Kidney (tissue), 22 donors: ENCODE data around the gene TTLL11. TPM values are rescaled to one million over a fixed set of nuclear protein-coding genes. Genes with fewer than 3 reads are reported as not detected.

Source experiments
- DNase-seq, 5 donors: peaks; one replicate each; pipeline ENCODE4 v3.0.0-alpha.2; 2013 to 2020
- FAIRE-seq: peaks from 2 replicates; lab custom pipeline; 2012; peaks lifted over from hg19 to GRCh38; lab: Jason Lieb, UNC
- H3K27ac ChIP-seq, 2 donors: one replicate each; pipeline ENCODE4 v1.7.0; 2013; ENCODE audit warnings: low read depth in 2 of 2, low read length in 2 of 2, inconsistent platforms in 1 of 2
- H3K27me3 ChIP-seq: one replicate; pipeline ENCODE4 v1.7.1; 2013; ENCODE audit warnings: low read length, inconsistent platforms; ENCODE audit not compliant: control insufficient read depth, insufficient read depth
- H3K36me3 ChIP-seq, 3 donors: one replicate each; pipeline versions ENCODE4 v1.7.0 to v1.7.1; 2013; ENCODE audit warnings: low read length in 3 of 3, control low read depth in 1 of 3, inconsistent platforms in 1 of 3; ENCODE audit not compliant: insufficient read depth in 3 of 3, control insufficient read depth in 2 of 3
- H3K4me1 ChIP-seq, 3 donors: one replicate each; pipeline versions ENCODE4 v1.7.0 to v1.7.1; 2013; ENCODE audit warnings: low read length in 3 of 3, inconsistent platforms in 1 of 3, low read depth in 1 of 3; ENCODE audit not compliant: control insufficient read depth in 2 of 3, insufficient read depth in 2 of 3
- H3K4me3 ChIP-seq, 3 donors: one replicate each; pipeline versions ENCODE4 v1.7.0 to v1.8.1; 2013; ENCODE audit warnings: low read length in 3 of 3, control low read depth in 1 of 3, inconsistent platforms in 1 of 3
- H3K9ac ChIP-seq, 3 donors: one replicate each; pipeline versions ENCODE4 v1.7.0 to v1.7.1; 2013; ENCODE audit warnings: low read length in 3 of 3, control low read depth in 1 of 3, inconsistent platforms in 1 of 3
- H3K9me3 ChIP-seq, 3 donors: one replicate each; pipeline versions ENCODE4 v1.7.0 to v1.7.1; 2013; ENCODE audit warnings: low read length in 3 of 3, control low read depth in 1 of 3, inconsistent platforms in 1 of 3; ENCODE audit not compliant: control insufficient read depth in 2 of 3, insufficient read depth in 1 of 3
- intact Hi-C: fragments of 100-400 bp; cut with DNase I; formaldehyde crosslinking; loops from one replicate; pipeline ENCODE4 v1.11.1; 2022
- long read RNA-seq, 10 donors: library from polyadenylated mRNA in 1 of 10; unstranded in 1 of 10; transcript quantifications; one replicate each; pipeline ENCODE4 v2.0.0 and lab custom pipeline, GENCODE V29; 2021 to 2026
- polyA plus RNA-seq: library from polyadenylated mRNA; stranded (reverse); fragments of 350-450 nt; fragmentation: Illumina TruSeq; extraction: RNeasy Lipid Tissue Mini Kit (QIAGEN cat#74804); gene quantifications from one replicate; pipeline ENCODE4 v1.2.3, GENCODE V29; 2014; ENCODE audit warnings: low read depth, low replicate concordance; ENCODE audit not compliant: insufficient read depth
- total RNA-seq: library from RNA; stranded (reverse); fragmentation: NEBNext Ultra II Directional; extraction: Animal tissue kit (Norgen Biotek cat#: 25700); gene quantifications from one replicate; pipeline ENCODE4 v1.2.1, GENCODE V29; 2021
- TF ChIP-seq, protein P1 (sequence below): IDR thresholded peaks from 3 replicates; pipeline ENCODE4 v1.5.1; 2012; ENCODE audit warnings: mild to moderate bottlenecking, moderate library complexity, borderline replicate concordance; ENCODE audit not compliant: insufficient read depth; ENCODE audit errors: extremely low read depth
- donor health status: control.
- donor health status: control.
- donor health status: control.
- donor health status: control.
- donor health status: control.
- donor health status: DM: yes; HTN: yes; CAD: no.
- donor health status: Normal renal cell carcinoma (clear cell type).

TTLL11 gene
- total RNA-seq (10.0 TPM), polyA plus RNA-seq (2.3 TPM)
- long read RNA-seq, donor 1, partial matches to known transcripts = 0 of 2 reads
- long read RNA-seq, donor 1, other reads (novel, unspliced or antisense) = 0 of 2 reads
- long read RNA-seq, donor 2, partial matches to known transcripts = 0 of 2 reads
- long read RNA-seq, donor 2, other reads (novel, unspliced or antisense) = 0 of 2 reads
- long read RNA-seq, donor 3, partial matches to known transcripts = 0 of 2 reads
- long read RNA-seq, donor 3, other reads (novel, unspliced or antisense) = 0 of 2 reads
- long read RNA-seq, donor 4, partial matches to known transcripts = 0 of 2 reads
- long read RNA-seq, donor 4, other reads (novel, unspliced or antisense) = 0 of 2 reads
- long read RNA-seq, donor 5, partial matches to known transcripts = 0 of 1 reads
- long read RNA-seq, donor 5, other reads (novel, unspliced or antisense) = 0 of 1 reads
- long read RNA-seq, donor 6 = 0 reads
- long read RNA-seq, donor 7, partial matches to known transcripts = 0 of 6 reads
- long read RNA-seq, donor 7, other reads (novel, unspliced or antisense) = 3 of 6 reads
- long read RNA-seq, donor 8, partial matches to known transcripts = 0 of 2 reads
- long read RNA-seq, donor 8, other reads (novel, unspliced or antisense) = 0 of 2 reads
- long read RNA-seq, donor 9, partial matches to known transcripts = 0 of 1 reads
- long read RNA-seq, donor 9, other reads (novel, unspliced or antisense) = 0 of 1 reads
- long read RNA-seq, donor 10, partial matches to known transcripts = 0 of 1 reads
- long read RNA-seq, donor 10, other reads (novel, unspliced or antisense) = 0 of 1 reads

- intact Hi-C loops = no loop called here
- peak within 1 kb of the TSS; percentile 27 to 52 for H3K27ac ChIP-seq
- TF ChIP-seq, protein P1, sequence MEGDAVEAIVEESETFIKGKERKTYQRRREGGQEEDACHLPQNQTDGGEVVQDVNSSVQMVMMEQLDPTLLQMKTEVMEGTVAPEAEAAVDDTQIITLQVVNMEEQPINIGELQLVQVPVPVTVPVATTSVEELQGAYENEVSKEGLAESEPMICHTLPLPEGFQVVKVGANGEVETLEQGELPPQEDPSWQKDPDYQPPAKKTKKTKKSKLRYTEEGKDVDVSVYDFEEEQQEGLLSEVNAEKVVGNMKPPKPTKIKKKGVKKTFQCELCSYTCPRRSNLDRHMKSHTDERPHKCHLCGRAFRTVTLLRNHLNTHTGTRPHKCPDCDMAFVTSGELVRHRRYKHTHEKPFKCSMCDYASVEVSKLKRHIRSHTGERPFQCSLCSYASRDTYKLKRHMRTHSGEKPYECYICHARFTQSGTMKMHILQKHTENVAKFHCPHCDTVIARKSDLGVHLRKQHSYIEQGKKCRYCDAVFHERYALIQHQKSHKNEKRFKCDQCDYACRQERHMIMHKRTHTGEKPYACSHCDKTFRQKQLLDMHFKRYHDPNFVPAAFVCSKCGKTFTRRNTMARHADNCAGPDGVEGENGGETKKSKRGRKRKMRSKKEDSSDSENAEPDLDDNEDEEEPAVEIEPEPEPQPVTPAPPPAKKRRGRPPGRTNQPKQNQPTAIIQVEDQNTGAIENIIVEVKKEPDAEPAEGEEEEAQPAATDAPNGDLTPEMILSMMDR = no peak
- H3K9me3 ChIP-seq = no peaks in the 10 kb centered on the region
- no peaks in the 10 kb centered on the region for H3K36me3 ChIP-seq
- H3K27me3 ChIP-seq = no peaks in the 10 kb centered on the region
- H3K4me1 ChIP-seq = peaks cover 0 to 19% (median 9%) of the 10 kb centered on the region in 3 donors
- peak within 1 kb of the TSS; percentile 65 to 72 (median 71) for H3K4me3 ChIP-seq
- DNase-seq (peak; percentile 96 to 99 (median 96)), FAIRE-seq (no peak)
- H3K9ac ChIP-seq = peak within 1 kb of the TSS; percentile 39 to 63 (median 41)
Observed at GRCh38 chr9:122092611-122093506, at the start of gene TTLL11. TTLL11 (minus strand) TSS chr9:122093308; CDS start chr9:122093148, 160 bp downstream.

DNA sequence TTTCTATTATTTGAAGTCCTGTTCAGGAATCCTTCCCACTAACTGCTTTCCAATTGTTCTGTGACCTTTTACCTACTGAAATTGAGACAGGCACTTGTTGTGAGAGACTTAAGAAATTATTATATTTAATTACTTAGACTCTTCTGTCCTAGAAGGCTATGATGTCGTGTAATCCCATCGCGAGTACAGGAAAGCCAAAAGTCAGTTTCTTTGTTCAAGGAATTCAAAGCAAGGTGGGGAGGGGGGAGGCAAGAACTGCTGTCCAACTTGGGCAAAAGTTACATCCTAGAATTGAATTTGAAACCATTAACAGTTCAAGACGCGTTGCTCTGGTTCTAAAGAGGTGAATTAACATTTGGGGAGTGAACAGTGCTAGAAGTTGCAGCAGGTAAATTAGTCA, 48.6 kb upstream of the TTLL11 start:
- H3K36me3 ChIP-seq = peaks cover 0 to 36% (median 23%) of the 10 kb centered on the region in 3 donors
- H3K27ac ChIP-seq = no peak overlapping the region
- no peaks in the 10 kb centered on the region for H3K4me1 ChIP-seq
- no peak for FAIRE-seq
- H3K4me3 ChIP-seq = no peak overlapping the region
- DNase-seq = no peak
- TF ChIP-seq, protein P1 = no peak
- intact Hi-C loops = no loop called here
- no peak overlapping the region for H3K9ac ChIP-seq
- no peaks in the 10 kb centered on the region for H3K9me3 ChIP-seq
- no peaks in the 10 kb centered on the region for H3K27me3 ChIP-seq

DNA sequence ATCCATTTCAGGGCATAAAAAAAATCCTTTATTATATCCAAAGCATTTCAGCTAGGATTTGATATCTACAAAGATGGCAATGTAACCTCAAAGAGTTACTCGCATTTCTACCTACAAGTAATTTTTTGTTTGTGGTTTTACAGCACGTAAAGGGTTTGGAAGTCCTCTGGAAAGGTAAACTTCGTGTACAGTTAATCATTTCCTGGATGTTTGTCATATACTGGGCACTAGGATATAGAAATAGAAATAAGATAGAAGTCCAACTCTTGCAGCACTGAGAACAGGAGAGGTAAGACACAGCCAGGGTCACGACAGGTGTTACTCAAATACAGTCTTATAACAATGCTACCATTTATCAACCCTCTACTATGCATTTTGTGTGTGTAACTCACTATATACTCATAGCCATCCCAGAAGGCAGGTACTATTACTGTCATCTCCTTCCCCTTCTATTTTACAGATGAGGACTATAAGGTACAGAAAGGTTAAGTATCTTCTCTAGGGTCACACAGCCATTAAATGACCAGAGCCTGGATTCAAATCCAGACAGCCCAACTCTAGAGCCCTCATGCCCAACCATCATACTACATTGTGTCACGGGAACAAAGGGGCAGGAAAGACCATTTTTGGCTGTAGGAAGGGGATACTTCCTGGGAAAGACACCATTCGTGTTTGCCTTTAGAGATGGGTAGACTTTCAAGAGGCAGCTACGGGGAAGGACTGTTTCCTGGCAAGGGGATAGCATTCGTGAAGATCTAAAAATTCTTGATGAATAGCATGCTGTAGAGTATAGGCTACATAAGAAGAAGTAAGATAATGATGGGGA, 47.5 kb upstream of the TTLL11 start:
- H3K4me3 ChIP-seq = no peak overlapping the region
- TF ChIP-seq, protein P1 = no peak
- DNase-seq = no peak
- H3K27me3 ChIP-seq = no peaks in the 10 kb centered on the region
- H3K36me3 ChIP-seq = peaks cover 0 to 35% (median 19%) of the 10 kb centered on the region in 3 donors
- intact Hi-C loops = no loop called here
- H3K9ac ChIP-seq = no peak overlapping the region
- H3K27ac ChIP-seq = no peak overlapping the region
- H3K9me3 ChIP-seq = no peaks in the 10 kb centered on the region
- H3K4me1 ChIP-seq = no peaks in the 10 kb centered on the region
- no peak for FAIRE-seq
